GM18873 (cell line): ENCODE results near the gene SS18.

Source experiments
- ATAC-seq: cut with Tn5 transposase; IDR thresholded peaks from one replicate; pipeline ENCODE4 v1.9.1; 2021; ENCODE audit warnings: mild to moderate bottlenecking, moderate library complexity, moderate number of reproducible peaks; ENCODE audit not compliant: unreplicated experiment, low FRiP score

Gene SS18

DNA sequence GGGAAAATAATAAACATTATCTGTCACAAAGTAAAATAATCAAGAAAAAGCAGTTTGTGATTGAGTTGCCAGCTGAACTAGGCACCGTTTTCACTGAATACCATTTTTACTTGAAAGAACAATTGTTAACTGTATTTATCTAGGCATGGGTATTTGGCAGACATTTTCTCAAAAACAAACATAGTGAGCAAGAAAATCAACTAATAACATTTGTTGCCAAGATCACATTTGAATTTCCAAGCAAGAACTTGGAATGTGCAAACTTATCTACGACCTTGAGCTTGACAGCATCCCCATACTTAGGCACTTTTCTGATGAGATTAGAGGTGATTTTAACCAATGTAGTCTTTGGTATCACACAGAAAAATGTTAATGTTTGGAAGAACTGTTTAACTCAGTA is 16.7 kb downstream of the SS18 start:
- no peak for ATAC-seq

DNA sequence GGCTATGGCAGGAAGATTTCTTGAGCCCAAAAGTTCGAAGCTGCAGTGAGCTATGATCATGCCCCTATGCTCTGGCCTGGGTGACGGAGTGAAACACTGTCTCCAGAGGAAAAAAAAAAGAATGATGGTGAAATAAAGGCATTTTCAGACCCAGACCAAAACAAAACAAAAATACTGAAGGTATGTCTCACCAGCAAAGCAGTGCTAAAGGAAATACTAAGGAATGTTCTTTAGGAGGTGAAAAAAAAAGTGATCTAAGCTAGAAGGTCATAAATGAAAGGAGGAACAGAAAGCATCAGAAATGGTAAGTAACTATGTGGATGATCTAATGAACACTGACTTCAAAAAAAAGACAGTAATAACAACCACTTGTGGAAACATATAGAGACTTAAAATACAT is 18.7 kb downstream of the SS18 start:
- no peak for ATAC-seq

DNA sequence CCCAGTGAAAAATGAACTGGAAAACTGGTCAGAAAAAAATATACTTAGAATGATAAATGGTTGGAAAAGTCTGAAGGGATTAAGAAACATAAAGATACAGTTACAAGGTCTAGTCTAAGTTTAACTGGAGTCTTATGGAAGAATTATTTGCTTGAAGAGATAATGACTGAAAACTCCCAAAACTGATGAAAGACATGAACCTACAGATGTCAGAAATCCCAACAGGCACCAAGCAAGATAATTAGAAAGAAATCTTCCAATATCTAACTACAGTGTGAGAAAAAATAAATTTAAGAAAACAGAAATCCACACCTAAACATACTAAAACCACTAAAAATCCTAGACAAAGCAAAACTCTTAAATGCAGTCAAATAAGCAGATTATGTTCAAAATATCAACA is 19.4 kb downstream of the SS18 start:
- ATAC-seq = no peak

DNA sequence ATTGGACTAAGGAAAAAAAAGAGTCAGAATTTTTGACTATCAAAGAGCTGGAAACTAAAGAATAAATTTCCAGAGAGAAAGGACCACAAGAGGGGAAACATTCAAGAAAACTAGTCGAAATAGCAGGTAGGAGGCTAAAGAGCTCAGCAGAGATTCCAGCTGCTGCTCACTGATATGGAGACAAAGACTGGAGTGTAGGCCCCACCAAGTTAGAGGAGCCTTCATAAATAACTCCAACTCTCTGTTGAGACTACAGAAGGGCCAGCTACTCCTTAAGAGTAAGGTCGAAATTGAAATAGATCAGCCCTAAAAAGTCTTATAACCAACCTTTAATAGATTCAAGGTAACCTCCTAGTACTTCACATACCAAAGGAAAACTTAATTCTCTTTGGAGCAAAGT is 31.1 kb downstream of the SS18 start:
- no peak for ATAC-seq

DNA sequence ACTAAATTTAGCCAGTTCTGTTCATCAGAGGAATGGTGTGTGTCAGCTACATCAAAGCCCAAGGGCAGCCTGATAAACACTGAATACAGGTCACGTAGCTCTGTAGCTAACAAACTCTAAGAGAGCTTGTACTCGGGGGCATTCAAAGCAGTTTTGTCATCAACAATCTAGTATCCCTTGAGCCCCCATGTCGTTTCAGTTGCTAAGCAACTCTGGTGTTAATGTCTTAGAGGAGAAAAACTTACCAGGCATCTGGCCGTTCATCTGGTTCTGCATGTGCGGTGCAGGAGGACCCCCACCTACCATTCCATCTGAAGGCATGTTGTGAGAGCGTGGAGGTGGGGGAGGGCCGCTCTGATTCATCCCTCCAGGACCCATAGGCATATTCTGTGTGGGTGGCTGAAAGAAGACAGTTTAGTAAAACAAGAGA is 33.1 kb downstream of the SS18 start:
- no peak for ATAC-seq

DNA sequence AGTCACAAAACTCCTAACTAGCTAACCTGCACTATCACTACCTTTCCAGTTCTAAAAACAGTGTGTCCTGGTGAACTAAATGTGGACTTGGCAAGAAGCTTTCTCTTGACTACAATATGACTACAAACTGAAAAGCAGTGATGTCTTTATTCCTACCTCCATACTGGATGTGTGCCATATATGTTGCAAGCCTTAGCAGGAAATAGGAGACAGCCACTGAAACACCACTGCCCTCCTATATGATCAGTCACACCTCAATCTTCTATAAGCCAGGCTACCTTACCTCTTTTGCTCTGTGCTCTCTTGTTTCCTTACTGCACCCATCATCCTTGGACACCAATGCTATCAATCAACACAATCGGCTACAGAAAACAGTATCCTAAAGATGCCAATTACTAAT is 34.1 kb downstream of the SS18 start:
- ATAC-seq = no peak

DNA sequence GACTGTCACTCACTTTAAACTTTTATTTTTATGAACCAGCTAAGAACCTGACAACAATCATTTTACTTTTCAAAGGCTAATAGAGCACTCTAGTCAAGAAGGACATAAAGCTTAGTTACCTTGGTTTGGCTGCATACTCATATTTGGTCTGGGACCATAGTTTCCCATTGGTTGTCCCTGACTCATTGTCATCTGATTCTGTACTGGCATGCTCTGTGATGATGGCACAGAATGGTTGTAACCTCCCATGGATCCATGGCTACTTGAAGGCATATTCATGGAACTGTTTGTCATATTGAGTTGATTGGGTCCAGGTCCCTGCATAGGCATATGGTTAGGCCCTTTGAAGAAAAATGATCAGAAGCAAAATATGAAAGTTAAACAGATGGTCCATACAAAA is 37.9 kb downstream of the SS18 start:
- ATAC-seq = no peak

DNA sequence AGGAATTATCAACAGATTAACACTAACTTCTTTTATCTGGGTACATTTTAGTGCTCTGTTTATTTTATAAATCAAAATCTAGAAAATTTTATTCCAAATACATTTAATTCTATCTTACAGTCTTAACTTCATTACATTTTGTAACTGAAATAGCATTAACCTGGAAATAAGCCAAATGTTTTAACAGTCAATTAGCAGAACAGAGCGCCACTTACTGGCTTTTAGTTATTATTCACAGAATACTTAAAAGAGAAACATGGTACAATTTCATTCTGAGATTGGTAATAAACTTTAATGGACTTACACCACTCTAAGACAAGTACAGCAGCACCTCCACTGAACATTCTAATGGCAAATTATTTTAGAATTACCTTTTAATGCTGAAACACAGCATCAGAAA is 38.6 kb downstream of the SS18 start:
- ATAC-seq = no peak

DNA sequence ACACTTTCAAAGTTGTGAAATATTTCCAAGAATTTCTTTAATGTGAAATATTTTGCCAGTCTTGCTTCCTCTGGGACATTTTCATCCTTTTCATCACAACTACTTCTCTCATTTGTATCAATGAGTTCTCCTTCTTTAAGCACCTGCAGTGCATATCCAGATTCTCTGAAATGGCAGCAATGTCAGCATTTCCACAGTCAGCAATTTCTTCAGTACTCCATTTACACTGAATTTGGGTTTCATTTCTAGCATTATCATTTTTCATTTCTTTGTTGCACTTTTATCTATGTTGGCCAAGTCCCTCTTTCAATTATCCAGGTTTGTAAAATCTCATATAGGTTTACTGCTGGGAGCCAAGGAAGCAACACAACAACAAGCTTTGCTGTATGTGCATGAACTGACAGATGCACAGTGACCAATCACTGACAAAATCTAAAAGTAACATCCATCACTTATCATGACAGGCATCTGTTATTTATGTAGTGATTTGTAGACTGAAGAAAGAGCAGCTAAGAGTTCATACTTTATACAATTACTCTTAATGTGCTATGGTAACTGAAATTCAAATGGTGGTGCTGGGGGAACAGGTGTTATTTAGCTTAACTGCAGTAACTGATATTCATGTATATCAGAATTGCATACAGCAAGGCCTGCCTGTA is 43.9 kb downstream of the SS18 start:
- no peak for ATAC-seq

DNA sequence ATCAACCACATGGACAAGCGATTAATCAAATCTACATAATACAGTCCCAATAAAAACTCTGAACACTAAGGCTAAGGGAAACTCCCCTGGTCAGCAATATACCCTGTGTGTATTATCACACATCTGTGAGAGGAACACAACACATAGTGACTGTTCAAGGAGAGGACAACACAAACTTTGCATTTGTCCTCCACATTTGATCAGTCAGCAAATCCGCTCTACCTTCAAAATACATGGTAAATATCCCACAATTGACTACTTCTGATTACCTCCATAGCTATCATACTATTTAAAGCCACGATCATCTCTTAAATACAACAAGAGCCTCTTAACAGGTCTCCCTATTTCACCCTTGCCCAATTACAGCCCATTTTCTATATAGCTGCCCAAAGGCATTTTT is 45.6 kb downstream of the SS18 start:
- no peak for ATAC-seq

DNA sequence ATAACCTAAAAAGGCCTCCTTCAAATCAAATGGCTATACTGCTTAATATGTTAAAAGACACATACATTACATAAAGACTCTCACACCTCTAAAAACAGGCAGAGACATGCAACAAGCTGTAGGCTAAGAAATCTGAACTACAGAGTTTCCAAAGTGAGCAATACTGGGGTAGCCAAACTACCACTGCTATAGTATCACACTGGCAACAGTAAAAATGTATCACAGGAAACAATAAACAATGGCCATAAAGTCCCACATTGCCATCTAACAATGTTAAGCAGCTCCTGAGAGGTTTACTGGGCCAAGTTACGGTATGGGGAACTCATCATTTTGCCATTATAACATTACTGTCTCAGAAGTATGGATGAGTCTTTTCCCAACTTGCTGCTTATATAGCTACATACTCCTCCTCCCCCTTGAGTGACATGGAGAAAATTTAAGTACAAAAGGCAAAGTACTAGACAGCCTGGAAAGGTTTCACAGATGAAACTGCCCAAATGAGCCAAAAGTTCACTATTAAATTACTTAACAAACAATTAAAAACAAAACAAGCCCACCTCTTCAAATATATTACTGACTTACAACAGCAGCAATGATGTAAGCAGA is 50.3 kb downstream of the SS18 start:
- no peak for ATAC-seq

DNA sequence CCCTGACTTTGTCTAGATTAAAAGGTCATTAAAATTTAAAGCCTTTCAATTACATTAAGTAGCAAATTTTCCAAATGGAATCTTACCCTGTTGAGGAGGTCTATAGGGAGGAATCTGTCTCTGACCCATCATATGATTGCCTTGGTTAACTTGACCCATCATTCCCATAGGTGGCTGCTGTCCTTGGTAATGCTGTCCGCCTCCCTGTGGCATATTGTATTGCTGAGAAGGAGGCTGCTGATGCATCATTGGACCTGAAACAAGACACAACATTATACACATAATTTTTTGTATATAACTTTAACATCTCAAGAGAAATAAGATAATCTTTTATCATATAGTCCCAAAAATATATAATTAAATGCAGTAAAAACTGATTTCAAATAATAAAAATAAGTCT is 51.2 kb downstream of the SS18 start:
- ATAC-seq = no peak

DNA sequence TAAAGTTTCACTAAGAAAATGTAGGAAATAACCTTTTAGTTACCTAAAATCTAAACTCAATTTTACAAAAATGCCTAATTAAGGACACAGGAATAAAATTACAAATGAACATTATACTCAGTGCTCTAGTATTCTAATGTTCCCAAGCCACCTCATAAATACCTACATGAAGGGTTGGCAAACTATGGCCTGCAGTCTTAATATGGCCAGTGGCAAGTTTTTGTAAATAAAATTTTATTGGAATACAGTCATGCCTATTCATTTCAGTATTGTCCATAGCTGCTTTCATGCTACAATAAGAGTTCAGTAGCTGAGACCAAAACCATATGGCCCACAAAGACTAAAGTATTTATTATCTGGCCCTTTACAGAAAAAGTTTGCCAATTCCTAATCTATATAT is 53.8 kb downstream of the SS18 start:
- ATAC-seq = no peak

DNA sequence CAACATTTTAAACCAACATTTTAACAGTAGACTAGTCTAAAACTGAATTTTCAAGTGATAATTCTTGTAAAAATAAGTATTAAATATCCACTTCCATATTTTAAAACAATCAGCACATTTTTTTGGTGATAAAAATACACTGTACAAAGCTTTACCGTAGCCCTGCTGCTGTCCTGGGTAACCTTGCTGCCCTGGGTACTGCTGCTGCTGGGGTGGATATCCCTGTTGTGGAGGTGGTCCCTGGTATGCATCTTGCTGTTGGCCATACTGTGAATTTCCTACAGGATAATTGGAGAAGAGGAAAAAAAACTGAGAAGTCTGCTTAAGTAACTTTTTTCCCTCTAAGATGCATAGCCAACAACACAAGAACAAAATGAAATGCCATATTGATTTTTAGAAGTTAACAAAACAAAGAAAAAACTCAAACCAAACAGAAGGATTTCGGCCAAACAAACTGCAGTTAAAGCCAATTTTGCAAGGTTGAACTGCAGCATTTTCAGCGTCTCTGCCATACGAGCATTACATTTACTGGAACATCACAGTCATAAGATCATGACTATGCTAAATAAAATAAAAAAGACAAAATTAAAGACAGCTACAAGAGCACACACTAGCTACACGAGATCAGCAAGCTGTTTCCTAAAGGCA is 55.4 kb downstream of the SS18 start:
- no peak for ATAC-seq

DNA sequence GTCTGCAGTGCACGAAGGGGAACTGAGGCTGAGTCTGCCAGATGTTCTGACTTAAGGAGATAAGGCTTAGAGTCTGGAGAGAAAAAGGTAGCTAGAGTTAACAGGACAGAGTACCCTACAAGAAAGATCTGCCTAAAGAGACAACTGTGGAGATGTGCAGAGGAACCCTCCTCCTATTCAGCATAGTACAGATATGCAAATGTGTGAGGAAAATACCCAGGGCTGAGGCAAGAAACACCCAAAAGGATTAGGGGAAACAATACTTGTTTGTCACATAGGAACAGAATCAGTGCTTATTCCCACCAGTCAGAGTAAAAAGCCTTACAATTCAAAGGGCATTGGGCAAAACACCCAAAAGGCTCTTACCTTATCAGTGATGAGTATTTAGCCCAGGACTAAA is 67.8 kb downstream of the SS18 start:
- no peak for ATAC-seq

DNA sequence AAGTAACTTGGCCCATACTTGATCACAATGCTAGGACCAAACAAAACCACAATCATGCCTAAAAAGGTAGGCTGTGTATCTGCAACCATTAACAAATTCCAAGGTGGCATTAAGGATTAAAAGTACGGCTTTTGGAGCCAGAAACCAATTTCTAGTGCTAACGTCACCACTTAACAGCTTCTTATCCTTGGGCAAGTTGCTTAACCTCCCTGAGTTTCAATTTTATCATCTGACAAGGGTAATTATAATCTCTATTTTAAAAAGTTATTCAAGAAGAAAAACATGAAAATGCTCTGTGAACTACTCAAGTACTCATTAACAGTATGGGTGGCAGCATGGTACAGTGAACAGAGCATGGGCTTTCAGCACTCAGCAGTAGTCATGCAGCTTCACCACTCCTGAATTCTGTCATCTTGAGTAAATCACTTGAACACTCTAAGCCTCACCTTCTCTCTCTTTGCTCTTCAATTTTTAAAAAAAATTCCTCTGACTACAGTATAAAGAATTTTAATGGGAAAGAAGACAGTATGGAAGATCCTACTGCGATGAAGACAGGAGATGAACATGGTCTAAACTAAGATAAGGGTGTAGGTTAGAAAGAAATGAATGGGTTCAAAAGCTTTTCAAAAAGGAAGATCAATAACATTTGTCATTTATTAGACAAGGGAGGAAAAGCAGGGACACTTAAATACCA is 69.2 kb downstream of the SS18 start:
- ATAC-seq = no peak

DNA sequence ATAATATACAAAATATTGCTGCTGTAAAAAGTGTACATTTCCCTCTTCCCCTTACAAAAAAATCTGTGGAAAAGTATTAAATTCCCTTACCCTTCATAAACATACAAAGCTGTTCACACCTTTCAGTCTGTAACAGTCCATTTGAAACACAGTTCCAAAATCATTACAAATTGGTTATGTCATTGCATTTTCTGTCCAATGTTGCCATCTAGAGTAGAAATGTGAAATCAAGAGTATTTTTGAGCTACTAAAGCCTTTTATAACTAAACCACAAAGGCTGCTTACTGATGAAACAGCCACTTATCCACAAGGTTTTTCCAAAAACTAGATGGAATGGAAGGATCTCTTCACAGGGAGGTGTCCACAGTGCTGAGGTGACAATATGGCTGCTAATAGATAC is 72.5 kb downstream of the SS18 start:
- no peak for ATAC-seq

DNA sequence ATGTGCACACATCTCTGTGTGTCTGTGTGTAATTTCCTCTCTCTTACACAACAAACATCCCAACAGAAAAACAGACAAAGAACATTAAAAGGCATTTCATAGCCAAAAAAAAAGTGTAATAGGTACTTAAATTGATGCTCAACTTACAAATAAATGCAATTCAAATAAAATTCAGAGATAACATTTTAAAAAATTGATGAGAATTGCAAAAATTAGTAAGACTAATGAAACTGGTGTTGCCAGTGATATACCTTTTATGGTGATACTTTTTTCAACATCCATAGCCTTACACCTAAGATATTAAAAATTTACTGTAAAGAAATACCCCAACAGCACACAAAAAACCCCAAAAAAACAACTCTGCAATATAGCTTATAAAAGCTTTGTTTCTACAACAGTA is 76.0 kb downstream of the SS18 start:
- no peak for ATAC-seq

DNA sequence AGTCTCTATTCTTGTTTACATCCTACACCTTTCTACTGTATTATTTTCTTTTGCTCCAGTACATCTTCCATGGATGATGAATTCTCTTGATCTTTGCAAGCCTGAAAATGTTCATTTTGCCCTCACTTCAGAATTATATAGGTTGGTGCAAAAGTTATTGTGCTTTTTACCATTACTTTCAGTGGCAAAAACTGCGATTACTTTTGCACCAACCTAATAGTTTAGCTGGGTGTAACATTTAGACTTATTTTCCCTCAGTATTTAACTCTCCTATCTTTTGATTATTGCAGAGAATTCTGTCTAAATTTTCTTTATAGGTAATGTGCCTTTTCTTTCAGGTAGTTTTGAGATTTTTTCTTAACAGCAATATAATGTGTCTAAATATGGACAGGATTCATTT is 81.8 kb downstream of the SS18 start:
- no peak for ATAC-seq

DNA sequence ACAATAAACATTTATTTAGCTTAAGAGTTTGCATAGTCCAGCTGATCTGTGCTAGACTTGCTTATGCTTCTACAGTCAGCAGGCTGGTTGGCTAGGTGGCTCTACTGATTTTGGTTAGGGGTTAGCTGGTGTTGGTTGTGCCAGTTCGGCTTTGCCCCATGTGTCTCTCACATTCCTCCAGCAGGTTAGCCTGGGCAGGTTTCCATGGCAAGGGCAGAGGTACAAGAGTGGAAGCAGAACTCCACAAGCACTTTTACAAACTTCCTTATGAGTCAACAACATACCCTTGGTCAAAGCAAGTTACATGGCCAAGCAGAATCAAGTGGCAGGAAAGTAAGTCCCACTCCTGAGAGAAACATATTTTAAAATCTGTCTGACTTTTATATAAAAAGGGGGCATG is 82.3 kb downstream of the SS18 start:
- no peak for ATAC-seq

DNA sequence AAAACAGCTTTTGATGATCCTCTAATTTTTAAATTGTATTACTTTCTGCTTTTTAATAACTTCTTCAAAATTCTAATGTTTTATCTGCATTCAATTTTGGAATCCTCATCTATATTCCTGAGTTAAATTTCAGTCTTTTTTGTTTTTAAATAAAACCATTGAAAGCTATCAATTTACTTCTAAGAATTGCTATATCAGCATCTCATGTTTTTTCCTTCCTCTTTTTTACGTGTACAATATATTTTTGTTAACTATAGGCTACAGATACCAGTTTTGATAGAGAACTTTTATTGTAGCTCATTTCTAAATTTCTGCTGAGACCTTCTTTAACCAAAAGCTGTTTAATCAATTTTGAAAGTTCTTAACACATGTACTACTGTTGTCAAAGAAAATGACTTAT is 84.5 kb downstream of the SS18 start:
- no peak for ATAC-seq

DNA sequence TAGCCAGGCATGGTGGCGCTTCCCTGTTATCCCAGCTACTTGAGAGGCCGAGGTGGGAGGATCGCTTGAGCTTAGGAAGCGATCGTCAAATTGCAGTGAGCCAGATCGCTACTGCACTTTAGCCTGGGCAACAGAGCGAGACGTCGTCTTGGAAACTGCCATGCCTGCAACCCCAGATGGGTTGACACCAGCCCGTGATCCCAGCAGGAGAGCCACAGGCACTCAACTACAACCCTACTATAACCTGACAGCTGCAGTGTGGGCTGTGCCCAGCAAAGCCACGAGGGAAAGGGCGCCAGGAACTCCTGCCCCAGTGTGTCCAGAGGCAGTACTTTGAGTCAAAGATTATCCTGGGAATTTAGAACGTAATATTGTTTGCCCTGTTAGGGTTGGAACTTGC is 85.6 kb downstream of the SS18 start:
- no peak for ATAC-seq
